Loucy (cell line): ENCODE measurements around the gene MACROH2A1.

ENCODE experiments used
- H2AFZ ChIP-seq: fragments of 200-600 bp; sonication (generic); 2 replicates; pipeline ENCODE4 v1.6.0; 2016; ENCODE audit warnings: antibody characterized with exemption, mild to moderate bottlenecking, low read length, moderate library complexity
- H3F3A ChIP-seq: fragments of 200-600 bp; 2 replicates; pipeline ENCODE4 v1.6.0; 2016; ENCODE audit warnings: antibody characterized with exemption, low read depth, mild to moderate bottlenecking
- H3K27me3 ChIP-seq: fragments of 200-600 bp; sonication (generic); 2 replicates; pipeline ENCODE4 v1.6.1; 2014; ENCODE audit warnings: low read length, mild to moderate bottlenecking; ENCODE audit not compliant: insufficient read depth, poor library complexity, severe bottlenecking
- H3K36me3 ChIP-seq: fragments of 200-600 bp; sonication (generic); 2 replicates; pipeline ENCODE4 v1.6.1; 2016; ENCODE audit warnings: low read length; ENCODE audit not compliant: insufficient read depth
- H3K4me1 ChIP-seq: fragments of 200-600 bp; sonication (generic); 2 replicates; pipeline ENCODE4 v1.5.1; 2014; ENCODE audit warnings: low read length, mild to moderate bottlenecking; ENCODE audit not compliant: insufficient read depth, poor library complexity, severe bottlenecking
- H3K4me2 ChIP-seq: fragments of 200-600 bp; sonication (generic); 2 replicates; pipeline ENCODE4 v1.6.0; 2014; ENCODE audit warnings: antibody characterized with exemption, low read length, low read depth, mild to moderate bottlenecking; ENCODE audit not compliant: poor library complexity, severe bottlenecking
- H3K4me3 ChIP-seq: fragments of 200-600 bp; sonication (generic); 2 replicates; pipeline ENCODE4 v1.5.1; 2014; ENCODE audit warnings: low read length, mild to moderate bottlenecking, mixed read lengths; ENCODE audit not compliant: poor library complexity, severe bottlenecking
- H3K79me2 ChIP-seq: fragments of 200-600 bp; sonication (generic); 2 replicates; pipeline ENCODE4 v1.6.1; 2014; ENCODE audit warnings: low read length; ENCODE audit not compliant: insufficient read depth
- H3K9ac ChIP-seq: fragments of 200-600 bp; sonication (generic); 2 replicates; pipeline ENCODE4 v1.6.0; 2014; ENCODE audit warnings: mild to moderate bottlenecking, low read depth, low read length, moderate library complexity; ENCODE audit not compliant: poor library complexity, severe bottlenecking
- H3K9me2 ChIP-seq: fragments of 200-600 bp; sonication (generic); replicated peaks from 2 replicates; pipeline ENCODE4 v1.6.1; 2016; ENCODE audit warnings: low read depth, low read length, mixed read lengths
- H3K9me3 ChIP-seq: fragments of 200-600 bp; sonication (generic); 2 replicates; pipeline ENCODE4 v1.6.1; 2014; ENCODE audit warnings: mild to moderate bottlenecking, antibody characterized with exemption, low read length, low read depth; ENCODE audit not compliant: insufficient read depth
- H4K20me1 ChIP-seq: fragments of 200-600 bp; sonication (generic); 2 replicates; pipeline ENCODE4 v1.6.0; 2014; ENCODE audit warnings: antibody characterized with exemption, low read length, mild to moderate bottlenecking; ENCODE audit not compliant: insufficient read depth, poor library complexity, severe bottlenecking
- EZH2phosphoT487 ChIP-seq: fragments of 200-600 bp; IDR thresholded peaks from 2 replicates; pipeline ENCODE4 v1.6.1; 2018; ENCODE audit warnings: antibody characterized with exemption, mild to moderate bottlenecking, moderate library complexity, borderline replicate concordance
- TF ChIP-seq, protein P1 (sequence below): fragments of 200-600 bp; sonication (generic); conservative IDR thresholded peaks from 2 replicates; pipeline ENCODE4 v1.5.1; 2014; ENCODE audit warnings: mild to moderate bottlenecking, antibody characterized with exemption, low read length

The MACROH2A1 gene

DNA sequence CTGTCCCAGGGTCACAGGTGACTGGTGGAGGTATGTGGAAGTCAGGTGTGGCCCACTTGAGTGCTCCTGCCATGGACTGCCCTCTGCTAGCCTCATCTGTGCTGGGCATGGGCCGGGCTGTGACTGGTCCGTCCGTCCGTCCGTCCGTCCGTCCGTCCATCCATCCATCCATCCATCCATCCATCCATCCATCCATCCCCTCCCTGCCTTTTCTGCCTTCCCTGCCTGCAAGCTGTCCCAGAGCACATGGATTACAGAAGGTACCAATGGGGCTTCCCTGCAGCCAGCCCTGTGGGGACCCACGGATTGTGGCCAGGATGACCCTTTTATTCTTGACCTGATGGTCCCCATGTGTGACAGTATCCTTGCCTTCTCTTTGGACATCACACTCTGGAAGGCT is 92.5 kb downstream of the MACROH2A1 start:
- TF ChIP-seq, protein P1, sequence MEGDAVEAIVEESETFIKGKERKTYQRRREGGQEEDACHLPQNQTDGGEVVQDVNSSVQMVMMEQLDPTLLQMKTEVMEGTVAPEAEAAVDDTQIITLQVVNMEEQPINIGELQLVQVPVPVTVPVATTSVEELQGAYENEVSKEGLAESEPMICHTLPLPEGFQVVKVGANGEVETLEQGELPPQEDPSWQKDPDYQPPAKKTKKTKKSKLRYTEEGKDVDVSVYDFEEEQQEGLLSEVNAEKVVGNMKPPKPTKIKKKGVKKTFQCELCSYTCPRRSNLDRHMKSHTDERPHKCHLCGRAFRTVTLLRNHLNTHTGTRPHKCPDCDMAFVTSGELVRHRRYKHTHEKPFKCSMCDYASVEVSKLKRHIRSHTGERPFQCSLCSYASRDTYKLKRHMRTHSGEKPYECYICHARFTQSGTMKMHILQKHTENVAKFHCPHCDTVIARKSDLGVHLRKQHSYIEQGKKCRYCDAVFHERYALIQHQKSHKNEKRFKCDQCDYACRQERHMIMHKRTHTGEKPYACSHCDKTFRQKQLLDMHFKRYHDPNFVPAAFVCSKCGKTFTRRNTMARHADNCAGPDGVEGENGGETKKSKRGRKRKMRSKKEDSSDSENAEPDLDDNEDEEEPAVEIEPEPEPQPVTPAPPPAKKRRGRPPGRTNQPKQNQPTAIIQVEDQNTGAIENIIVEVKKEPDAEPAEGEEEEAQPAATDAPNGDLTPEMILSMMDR, result no peak
- TF ChIP-seq EZH2phosphoT487, result no peak
- H3K4me1 ChIP-seq, result peaks cover 5% of the 10 kb centered on the region
- H3K27me3 ChIP-seq, result no peaks in the 10 kb centered on the region

DNA sequence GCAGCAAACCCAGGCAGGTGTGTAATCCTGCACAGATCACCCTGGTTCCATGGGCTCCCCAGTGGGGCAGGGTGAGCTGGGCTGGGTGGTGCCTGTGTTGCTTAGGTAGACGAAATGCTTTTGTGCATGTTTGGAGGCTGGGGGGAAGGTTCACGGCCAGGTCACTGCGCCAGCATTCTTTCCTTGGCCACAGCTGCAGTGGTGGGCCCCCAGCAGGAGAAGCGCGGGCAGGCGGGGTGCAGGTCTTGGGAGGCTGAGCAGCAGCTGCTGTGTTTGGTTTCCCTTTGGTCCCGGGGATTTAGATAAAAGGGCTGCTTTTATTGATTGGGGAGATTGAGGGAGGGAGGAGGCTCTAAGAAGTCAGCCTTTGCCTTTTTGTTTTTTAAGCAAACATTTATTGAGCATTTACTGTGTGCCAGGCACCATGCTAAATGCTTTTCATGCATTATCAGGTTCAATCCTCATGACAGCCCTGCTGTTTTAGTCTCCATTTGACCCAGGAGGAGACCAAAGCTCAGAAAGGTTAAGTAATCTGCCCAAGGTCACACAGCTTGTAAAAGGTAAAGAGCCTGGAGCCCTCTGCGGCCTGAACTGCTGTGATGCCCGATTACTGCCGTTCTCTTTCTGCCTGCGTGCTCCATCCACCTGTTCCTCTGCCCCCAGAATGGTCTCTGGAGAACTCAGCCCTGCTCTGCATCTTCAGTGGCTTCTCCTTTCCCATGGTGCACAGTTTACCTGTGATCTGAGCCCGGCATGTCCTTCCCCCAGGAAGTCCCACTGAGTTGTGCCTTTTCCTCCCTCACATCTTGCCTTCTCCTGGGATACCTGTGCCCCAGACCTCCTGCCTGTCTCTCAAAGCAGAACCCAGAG is 94.4 kb downstream of the MACROH2A1 start:
- no peaks in the 10 kb centered on the region for H4K20me1 ChIP-seq
- H3F3A ChIP-seq, result no peaks in the 10 kb centered on the region
- no peak overlapping the region for H3K4me2 ChIP-seq
- no peaks in the 10 kb centered on the region for H3K36me3 ChIP-seq
- no peaks in the 10 kb centered on the region for H3K79me2 ChIP-seq
- no peaks in the 10 kb centered on the region for H3K9me3 ChIP-seq
- no peak for TF ChIP-seq EZH2phosphoT487
- TF ChIP-seq, protein P1, result no peak
- no peak overlapping the region for H2AFZ ChIP-seq
- no peak overlapping the region for H3K4me3 ChIP-seq
- H3K4me1 ChIP-seq, result peaks cover 5% of the 10 kb centered on the region
- H3K27me3 ChIP-seq, result no peaks in the 10 kb centered on the region
- no peaks in the 10 kb centered on the region for H3K9me2 ChIP-seq
- H3K9ac ChIP-seq, result no peak overlapping the region

More for the DNA sequence above, 92.5 kb downstream of the MACROH2A1 start:
- Histone ChIP-seq H4K20me1 (no peaks in the 10 kb centered on the region), H3K9me3 (no peaks in the 10 kb centered on the region), H3K36me3 (no peaks in the 10 kb centered on the region), H3K9ac (no peak overlapping the region), H2AFZ (no peak overlapping the region), H3F3A (no peaks in the 10 kb centered on the region), H3K4me2 (no peak overlapping the region), H3K9me2 (no peaks in the 10 kb centered on the region), H3K79me2 (no peaks in the 10 kb centered on the region), H3K4me3 (no peak overlapping the region)

DNA sequence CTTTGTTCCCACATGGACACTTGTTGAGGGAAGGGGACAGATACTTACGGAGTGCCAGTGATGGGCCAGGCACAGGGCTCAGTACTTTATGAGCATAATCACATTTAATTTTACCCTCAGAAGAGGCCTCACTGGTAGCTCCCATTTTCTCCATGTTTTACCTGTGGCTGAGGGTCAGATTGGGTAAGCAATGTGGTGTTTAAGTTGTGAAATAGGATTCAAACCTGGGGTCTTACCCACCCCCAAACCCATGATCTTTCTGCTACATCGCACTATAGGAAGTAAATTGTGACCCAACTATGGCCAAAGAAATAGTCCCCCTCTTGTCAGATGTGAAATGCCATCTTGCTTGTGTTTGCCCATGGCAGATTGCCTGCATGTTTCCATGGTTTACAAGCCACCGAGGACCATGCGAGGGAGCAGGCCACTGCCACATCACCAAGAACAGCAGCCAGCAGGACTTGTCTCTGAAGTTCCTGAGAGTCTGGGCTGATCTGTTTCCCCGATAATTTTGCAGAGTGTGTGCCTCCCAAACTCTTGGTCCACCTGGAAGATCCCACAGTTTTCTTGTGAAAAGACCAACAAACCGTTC is 95.4 kb downstream of the MACROH2A1 start:
- no peak overlapping the region for H3K9ac ChIP-seq
- no peak overlapping the region for H3K4me2 ChIP-seq
- H3K4me3 ChIP-seq, result no peak overlapping the region
- TF ChIP-seq EZH2phosphoT487, result no peak
- TF ChIP-seq, protein P1, result no peak
- H3K9me3 ChIP-seq, result no peaks in the 10 kb centered on the region
- no peaks in the 10 kb centered on the region for H3K27me3 ChIP-seq
- H2AFZ ChIP-seq, result no peak overlapping the region
- no peaks in the 10 kb centered on the region for H3K9me2 ChIP-seq
- H4K20me1 ChIP-seq, result no peaks in the 10 kb centered on the region
- no peaks in the 10 kb centered on the region for H3F3A ChIP-seq
- no peaks in the 10 kb centered on the region for H3K36me3 ChIP-seq
- peaks cover 5% of the 10 kb centered on the region for H3K4me1 ChIP-seq
- H3K79me2 ChIP-seq, result no peaks in the 10 kb centered on the region
